A673 (cell line): ENCODE results near the gene GDPD5. TPM values are rescaled to one million over a fixed set of nuclear protein-coding genes. Genes with fewer than 3 reads are reported as not detected.

Experiments
- BruUV-seq: library from RNA; stranded (reverse); fragments of 400-500 nt; replicated peaks from 2 replicates; lab custom pipeline; 2021; lab: Mats Ljungman, UMichigan
- CTCF ChIA-PET: fragments of 300-600 bp; sonication (Branson Sonifier 250); formaldehyde crosslinking; loops from one replicate; lab custom pipeline; 2022; ENCODE audit warnings: antibody characterized with exemption; lab: Charles Lee
- POLR2A ChIA-PET: fragments of 300-600 bp; sonication (Branson Sonifier 250); formaldehyde crosslinking; loops from one replicate; lab custom pipeline; 2022; ENCODE audit warnings: antibody characterized with exemption; ENCODE audit not compliant: low non-redundant PET; lab: Charles Lee
- DNase-seq: peaks from one replicate; pipeline ENCODE4 v3.0.0-alpha.2; 2015; ENCODE audit warnings: low spot score
- H3K27ac ChIP-seq: fragments of 200-600 bp; sonication (generic); 2 replicates; pipeline ENCODE4 v1.5.1; 2016; ENCODE audit warnings: mixed run types, low read depth, mild to moderate bottlenecking, mixed read lengths, antibody characterized with exemption, low read length; ENCODE audit not compliant: poor library complexity, severe bottlenecking
- H3K27me3 ChIP-seq: fragments of 200-600 bp; sonication (generic); replicated peaks from 2 replicates; pipeline ENCODE4 v1.6.1; 2017; ENCODE audit warnings: mixed run types, low read depth, mild to moderate bottlenecking, mixed read lengths, antibody characterized with exemption, low read length; ENCODE audit not compliant: insufficient read depth, poor library complexity
- H3K36me3 ChIP-seq: fragments of 200-600 bp; sonication (generic); 2 replicates; pipeline ENCODE4 v1.6.1; 2016; ENCODE audit warnings: mixed run types, mild to moderate bottlenecking, mixed read lengths, antibody characterized with exemption, low read length; ENCODE audit not compliant: insufficient read depth, poor library complexity, severe bottlenecking
- H3K4me1 ChIP-seq: fragments of 200-600 bp; sonication (generic); 2 replicates; pipeline ENCODE4 v1.6.1; 2017; ENCODE audit warnings: mixed run types, mild to moderate bottlenecking, mixed read lengths, antibody characterized with exemption, low read length; ENCODE audit not compliant: insufficient read depth, poor library complexity, severe bottlenecking
- H3K4me3 ChIP-seq: fragments of 200-600 bp; sonication (generic); 2 replicates; pipeline ENCODE4 v1.5.1; 2016; ENCODE audit warnings: low read depth, mixed run types, mild to moderate bottlenecking, mixed read lengths, low read length; ENCODE audit not compliant: poor library complexity, severe bottlenecking
- H3K9me3 ChIP-seq: fragments of 200-600 bp; sonication (generic); 2 replicates; pipeline ENCODE4 v1.6.1; 2016; ENCODE audit warnings: mixed run types, low read depth, mild to moderate bottlenecking, mixed read lengths, antibody characterized with exemption, low read length; ENCODE audit not compliant: poor library complexity, severe bottlenecking
- CTCF ChIP-seq: fragments of 300-800, 200-600 bp; sonication (generic); conservative IDR thresholded peaks from 2 replicates; pipeline ENCODE4 v1.5.1; 2017; ENCODE audit warnings: low read depth, mild to moderate bottlenecking, antibody characterized with exemption, low read length, moderate library complexity, mixed read lengths
- EZH2 ChIP-seq: fragments of 200-600 bp; sonication (generic); IDR thresholded peaks from 2 replicates; pipeline ENCODE4 v1.6.1; 2017; ENCODE audit warnings: borderline replicate concordance, low read depth, mild to moderate bottlenecking, mixed read lengths, antibody characterized with exemption, low read length; ENCODE audit not compliant: poor library complexity, severe bottlenecking
- intact Hi-C: fragments of 100-400 bp; cut with micrococcal nuclease; formaldehyde crosslinking; loops from one replicate; pipeline ENCODE4 v1.10.0; 2022; ENCODE audit not compliant: unreplicated experiment
- total RNA-seq: library from RNA; stranded (reverse); gene quantifications from 2 replicates; pipeline ENCODE4 v1.2.3, GENCODE V29; 2021

Gene GDPD5
- total RNA-seq, 1 experiment from 2014 or later, result 1.4 TPM

- intact Hi-C loops, result no loop called here
- peaks cover 7% of the 10 kb centered on the region for H3K4me1 ChIP-seq
- no peak for DNase-seq
- ChIA-PET POLR2A (no interaction called here), CTCF (no interaction called here)
- no peak overlapping the region for H3K27ac ChIP-seq
- TF ChIP-seq EZH2 (no peak), CTCF (no peak)
- no peaks in the 10 kb centered on the region for H3K27me3 ChIP-seq
- no peaks in the 10 kb centered on the region for H3K36me3 ChIP-seq
- BruUV-seq, result no TSS peak
- H3K4me3 ChIP-seq, result no peak overlapping the region
- no peaks in the 10 kb centered on the region for H3K9me3 ChIP-seq
These were observed 9.3 kb upstream of the GDPD5 start for GRCh38 chr11:75535071-75535470.

- POLR2A ChIA-PET, result no interaction called here
- no TSS peak for BruUV-seq
- intact Hi-C loops, result no loop called here
These were observed 8.7 kb upstream of the GDPD5 start for GRCh38 chr11:75534259-75535069.

GRCh38 chr11:75533896-75534258, 8.1 kb upstream of the GDPD5 start:
- no peak for DNase-seq
- no peaks in the 10 kb centered on the region for H3K36me3 ChIP-seq
- intact Hi-C loops, result loop anchor here (2.0 kb wide), 1 partner anchor 253 kb away; no protein-coding TSS in a partner anchor
- TF ChIP-seq CTCF, result no peak
- no peak for TF ChIP-seq EZH2
- H3K4me3 ChIP-seq, result no peak overlapping the region
- ChIA-PET POLR2A (no interaction called here), CTCF (interaction anchor here (0.7 kb wide), 1 partner anchor 267 kb away, joined by 4 read pairs; no protein-coding TSS in a partner anchor)
- no peak overlapping the region for H3K27ac ChIP-seq
- H3K4me1 ChIP-seq, result peaks cover 7% of the 10 kb centered on the region
- no peaks in the 10 kb centered on the region for H3K27me3 ChIP-seq
- BruUV-seq, result no TSS peak
- no peaks in the 10 kb centered on the region for H3K9me3 ChIP-seq

More at GRCh38 chr11:75534259-75535069, 8.7 kb upstream of the GDPD5 start:
- H3K4me1 ChIP-seq, result peaks cover 7% of the 10 kb centered on the region
- no peak overlapping the region for H3K4me3 ChIP-seq
- no peaks in the 10 kb centered on the region for H3K36me3 ChIP-seq
- no peak for DNase-seq
- no peaks in the 10 kb centered on the region for H3K9me3 ChIP-seq
- no peaks in the 10 kb centered on the region for H3K27me3 ChIP-seq
- CTCF ChIA-PET, result no interaction called here
- no peak overlapping the region for H3K27ac ChIP-seq
- TF ChIP-seq CTCF (no peak), EZH2 (no peak)
